HG02981 (cell line): ENCODE measurements around the gene SIM2.
"Not testable (repeated sequence)": the region's sequence is repeated elsewhere in the genome, so short reads cannot be mapped to it uniquely, and the experiment has no call there.

Experiments
- ATAC-seq: cut with Tn5 transposase; IDR thresholded peaks from one replicate; pipeline ENCODE4 v1.9.1; 2021; ENCODE audit warnings: mild to moderate bottlenecking, moderate library complexity; ENCODE audit not compliant: unreplicated experiment

The SIM2 gene, protein sequence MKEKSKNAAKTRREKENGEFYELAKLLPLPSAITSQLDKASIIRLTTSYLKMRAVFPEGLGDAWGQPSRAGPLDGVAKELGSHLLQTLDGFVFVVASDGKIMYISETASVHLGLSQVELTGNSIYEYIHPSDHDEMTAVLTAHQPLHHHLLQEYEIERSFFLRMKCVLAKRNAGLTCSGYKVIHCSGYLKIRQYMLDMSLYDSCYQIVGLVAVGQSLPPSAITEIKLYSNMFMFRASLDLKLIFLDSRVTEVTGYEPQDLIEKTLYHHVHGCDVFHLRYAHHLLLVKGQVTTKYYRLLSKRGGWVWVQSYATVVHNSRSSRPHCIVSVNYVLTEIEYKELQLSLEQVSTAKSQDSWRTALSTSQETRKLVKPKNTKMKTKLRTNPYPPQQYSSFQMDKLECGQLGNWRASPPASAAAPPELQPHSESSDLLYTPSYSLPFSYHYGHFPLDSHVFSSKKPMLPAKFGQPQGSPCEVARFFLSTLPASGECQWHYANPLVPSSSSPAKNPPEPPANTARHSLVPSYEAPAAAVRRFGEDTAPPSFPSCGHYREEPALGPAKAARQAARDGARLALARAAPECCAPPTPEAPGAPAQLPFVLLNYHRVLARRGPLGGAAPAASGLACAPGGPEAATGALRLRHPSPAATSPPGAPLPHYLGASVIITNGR

DNA sequence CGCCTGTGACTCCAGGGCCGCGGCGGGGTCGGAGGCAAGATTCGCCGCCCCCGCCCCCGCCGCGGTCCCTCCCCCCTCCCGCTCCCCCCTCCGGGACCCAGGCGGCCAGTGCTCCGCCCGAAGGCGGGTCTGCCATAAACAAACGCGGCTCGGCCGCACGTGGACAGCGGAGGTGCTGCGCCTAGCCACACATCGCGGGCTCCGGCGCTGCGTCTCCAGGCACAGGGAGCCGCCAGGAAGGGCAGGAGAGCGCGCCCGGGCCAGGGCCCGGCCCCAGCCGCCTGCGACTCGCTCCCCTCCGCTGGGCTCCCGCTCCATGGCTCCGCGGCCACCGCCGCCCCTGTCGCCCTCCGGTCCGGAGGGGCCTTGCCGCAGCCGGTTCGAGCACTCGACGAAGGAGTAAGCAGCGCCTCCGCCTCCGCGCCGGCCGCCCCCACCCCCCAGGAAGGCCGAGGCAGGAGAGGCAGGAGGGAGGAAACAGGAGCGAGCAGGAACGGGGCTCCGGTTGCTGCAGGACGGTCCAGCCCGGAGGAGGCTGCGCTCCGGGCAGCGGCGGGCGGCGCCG lies at the start of gene SIM2:
Gene SIM2, plus strand, starts transcription at position 135 of the 565 bp plus-strand sequence. CDS start 632 bp downstream, outside the sequence.
- no peak for ATAC-seq

DNA sequence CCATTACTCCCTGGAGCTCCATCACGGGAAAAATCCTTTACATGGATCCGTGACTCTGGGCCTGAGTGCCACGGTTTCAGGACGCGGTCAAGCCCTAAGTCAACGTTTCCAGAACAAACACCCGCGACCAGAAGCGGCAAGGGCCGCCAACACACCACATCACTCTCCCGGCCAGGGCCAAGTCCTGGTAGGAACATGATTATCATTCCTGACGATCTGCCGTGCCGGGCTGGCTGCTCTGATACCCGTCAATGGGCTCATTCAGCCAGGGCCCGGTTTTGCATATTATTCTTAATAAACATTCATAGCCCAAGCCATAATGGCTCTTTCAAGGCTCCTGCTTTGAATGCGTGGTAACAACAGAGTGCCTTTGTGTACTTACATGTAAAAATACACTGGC lies 44.6 kb upstream of the SIM2 start:
- no peak for ATAC-seq

DNA sequence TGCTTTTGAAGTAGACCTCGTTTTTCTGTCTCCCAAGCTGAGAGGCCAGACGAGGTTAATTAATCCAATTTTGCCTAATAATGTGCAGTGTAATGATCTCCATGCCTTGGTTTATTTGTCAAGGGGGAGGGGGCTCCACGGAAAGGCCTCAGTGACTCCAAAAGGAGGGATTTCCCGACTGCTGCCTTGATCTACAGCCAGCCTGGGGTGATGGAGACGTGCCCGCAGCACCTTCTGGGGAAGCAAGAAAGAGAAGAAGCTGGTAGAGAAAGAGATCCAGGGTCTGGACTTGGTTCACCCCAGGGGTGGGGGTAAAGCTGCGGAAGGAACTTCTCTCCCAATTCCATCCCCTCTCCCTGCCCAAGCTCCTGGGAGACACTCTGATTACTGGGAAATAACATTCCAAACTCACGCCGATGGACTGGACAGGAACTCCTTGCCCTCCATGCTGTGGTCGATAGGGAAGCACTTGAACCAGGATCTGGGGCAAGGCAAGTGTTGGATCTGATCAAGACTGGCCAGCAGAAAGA lies 44.1 kb upstream of the SIM2 start:
- ATAC-seq = no peak

DNA sequence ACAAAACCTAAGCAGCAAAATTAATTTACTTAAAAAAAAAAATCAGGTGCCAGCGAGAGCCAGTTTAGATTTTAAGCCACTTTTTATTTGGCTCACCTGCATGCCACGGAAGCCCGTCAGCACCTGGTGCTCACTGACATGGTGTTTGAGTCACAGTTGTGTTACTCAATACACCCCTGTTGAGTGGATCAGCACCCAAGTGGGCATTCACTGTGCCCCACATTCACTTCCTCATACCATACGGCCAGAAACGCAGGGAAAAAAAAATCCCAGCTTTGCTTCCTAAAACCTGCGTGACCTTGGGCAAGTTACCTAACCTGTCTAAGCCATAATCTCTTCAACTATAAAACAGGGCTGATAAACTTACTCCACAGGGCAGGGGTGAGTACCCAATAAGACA lies 42.8 kb upstream of the SIM2 start:
- no peak for ATAC-seq

DNA sequence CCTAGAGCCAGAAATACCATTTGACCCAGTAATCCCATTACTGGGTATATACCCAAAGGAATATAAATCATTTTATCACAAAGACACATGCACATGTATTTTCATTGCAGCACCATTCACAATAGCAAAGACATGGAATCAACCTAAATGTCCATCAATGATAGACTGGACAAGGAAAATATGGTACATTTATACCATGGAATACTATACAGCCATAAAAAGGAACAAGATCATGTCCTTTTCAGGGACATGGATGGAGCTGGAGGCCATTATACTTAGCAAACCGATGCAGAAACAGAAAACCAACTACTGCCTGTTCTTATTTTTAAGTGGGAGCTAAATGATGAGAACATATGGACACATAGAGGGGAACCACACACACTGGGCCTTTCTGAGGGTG lies 41.6 kb upstream of the SIM2 start:
- not testable (repeated sequence) for ATAC-seq

DNA sequence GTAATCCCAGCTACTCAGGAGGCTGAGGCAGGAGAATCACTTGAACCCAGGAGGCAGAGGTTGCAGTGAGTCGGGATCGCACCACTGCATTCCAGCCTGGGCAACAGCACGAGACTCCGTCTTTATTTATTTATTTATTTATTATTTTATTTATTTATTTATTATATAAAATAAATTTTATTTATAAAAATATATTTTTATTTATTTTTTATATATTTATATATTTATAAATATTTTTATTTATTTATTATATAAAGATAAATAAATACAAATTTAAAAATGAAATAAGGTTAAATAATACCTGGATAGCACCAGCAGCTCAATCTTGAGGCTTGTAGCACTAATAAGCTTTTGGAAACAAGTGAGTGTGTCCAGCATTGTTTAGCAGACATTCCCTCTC lies 40.9 kb upstream of the SIM2 start:
- ATAC-seq = no peak

DNA sequence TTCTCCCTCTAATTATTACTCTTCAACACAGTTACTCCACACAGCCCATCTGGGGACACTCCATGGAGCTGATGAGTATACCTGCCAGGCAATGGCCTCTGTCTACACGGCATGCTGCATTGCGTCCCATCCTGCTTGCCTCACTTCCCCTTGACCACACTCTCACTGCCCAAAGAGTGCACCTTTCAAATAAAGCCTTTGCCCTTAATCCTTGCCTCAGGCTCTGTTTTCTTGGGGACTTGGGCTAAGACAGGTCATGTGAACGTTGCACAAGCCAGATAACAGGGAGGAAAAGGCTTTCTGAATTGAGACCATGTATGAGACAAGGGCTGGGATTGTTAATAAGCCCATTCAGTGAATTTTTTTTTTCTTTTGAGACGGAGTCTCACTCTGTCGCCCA lies 40.0 kb upstream of the SIM2 start:
- no peak for ATAC-seq

DNA sequence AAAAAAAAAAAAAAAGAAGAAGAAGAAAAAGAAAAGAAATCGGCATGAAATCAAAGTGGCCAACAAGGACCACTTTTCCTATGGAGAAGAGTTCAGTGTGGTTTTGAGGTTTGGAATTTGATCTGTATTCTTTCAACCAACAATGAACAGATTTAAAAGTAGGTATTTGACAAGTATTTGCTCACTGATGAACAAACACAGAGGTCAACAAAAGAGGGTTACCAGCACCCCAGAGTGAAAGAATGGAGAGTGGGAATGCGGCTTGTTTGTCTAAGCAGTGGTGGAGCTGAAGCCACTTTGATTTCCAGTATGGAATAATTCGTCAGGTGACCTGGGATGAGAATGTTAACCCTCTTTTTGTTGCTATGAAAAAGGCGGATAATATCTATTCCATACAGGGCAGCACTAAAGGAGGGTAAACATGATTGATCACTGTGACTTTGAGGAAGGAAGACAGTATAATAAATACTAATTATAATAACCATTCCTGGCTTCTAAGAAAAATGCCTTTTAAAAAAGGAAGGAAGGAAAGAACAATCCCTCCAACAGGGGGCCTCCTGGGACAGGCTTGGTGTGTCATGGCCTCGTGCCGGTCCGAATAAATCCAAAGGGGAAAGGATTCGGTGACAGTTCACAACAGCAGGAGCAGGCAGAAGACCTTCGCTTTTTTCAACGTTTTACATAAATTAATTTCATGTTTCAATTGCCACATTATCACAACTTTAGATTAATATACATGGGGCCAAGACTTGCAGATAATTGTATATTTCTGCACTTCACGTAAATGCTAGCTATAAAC lies 37.2 kb upstream of the SIM2 start:
- ATAC-seq = no peak

DNA sequence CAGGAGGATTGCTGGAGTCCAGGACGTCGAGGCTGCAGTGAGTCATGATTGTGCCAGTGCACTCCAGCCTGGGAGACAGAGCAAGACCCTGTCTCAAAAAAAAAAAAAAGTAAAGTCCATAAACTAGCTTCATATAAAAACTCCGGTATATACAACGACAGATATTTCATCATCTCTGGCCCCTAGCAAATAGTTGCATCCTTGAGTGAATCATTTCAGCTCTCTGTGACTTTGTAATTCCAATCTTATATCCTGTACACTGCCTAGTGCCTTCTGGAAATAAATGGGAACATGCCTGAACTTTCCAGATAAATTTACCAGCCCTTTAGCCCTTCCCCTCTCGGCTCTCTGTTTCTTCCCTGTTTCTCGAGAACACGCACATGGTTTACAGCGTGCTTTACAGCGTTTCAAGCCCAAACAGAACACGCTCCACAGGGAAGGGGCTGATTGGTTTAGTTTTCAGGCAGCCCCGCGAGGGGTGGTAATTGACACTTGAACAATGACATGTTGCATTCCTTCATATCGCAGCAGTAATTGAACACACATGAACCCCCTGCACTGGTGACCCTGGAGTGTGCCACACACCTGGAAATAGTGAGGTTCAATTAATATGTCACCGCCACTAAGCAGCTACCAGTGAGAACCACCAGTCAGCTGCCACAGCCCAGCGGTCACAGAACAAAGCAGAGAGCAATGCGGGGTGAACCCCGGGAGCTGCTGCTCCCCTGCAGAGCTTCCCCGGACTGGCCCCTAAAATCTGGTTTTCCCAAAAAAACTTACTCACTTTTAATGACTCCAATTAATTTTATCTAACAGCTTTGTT lies 35.7 kb upstream of the SIM2 start:
- ATAC-seq = no peak

DNA sequence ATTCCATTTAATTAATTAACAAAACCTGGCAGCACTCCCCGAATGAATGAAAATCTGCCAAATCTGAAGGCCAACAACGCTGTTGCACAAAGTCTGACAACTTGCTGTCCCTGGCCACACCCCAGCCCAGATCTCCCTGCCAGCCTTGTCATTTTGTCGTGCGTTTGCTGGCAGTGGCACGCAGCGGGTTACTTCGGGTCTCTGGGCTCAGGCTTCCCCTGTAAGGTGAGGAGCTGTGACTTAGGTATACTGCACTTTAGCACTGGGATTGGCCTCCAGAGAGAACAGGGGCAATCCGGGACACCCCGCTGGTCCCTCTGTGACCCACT lies 34.3 kb upstream of the SIM2 start:
- no peak for ATAC-seq

DNA sequence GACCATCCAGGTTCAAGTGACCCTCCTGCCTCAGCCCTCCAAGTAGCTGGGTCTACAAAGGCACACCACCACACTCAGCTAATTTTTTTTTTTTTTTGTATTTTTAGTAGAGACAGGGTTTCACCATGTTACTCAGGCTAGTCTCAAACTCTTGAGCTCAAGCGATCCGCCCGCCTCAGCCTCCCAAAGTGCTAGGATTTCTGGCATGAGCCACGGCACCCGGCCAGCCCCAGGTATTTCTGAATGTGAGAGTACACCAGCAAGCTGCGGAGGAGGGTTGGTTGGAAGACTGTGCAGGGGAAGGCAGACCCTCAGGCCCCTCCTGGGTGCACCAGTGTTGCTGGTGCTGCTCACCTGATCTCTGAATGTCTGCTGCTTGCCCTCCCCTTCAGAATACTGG lies 33.1 kb upstream of the SIM2 start:
- ATAC-seq = no peak

DNA sequence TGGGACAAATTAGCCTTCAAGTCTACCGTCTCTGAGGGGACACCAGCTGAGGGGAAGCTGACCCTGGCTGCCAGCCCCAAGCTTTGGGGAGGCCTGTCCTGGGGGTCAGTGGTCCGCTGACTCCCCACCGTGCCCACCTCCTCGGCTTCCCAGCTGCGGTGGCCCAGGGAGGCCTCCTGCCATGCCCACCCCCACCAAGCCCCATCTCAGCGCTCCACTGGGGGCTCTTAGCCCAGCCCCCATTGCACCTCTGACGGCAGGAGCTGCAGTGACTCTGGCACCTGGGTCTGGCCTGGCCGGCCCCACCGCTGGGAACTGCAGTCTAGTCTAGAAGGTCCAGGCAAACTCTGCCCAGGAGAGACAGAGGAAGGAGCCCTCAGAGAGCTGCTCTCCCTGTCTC lies 30.2 kb upstream of the SIM2 start:
- ATAC-seq = no peak

DNA sequence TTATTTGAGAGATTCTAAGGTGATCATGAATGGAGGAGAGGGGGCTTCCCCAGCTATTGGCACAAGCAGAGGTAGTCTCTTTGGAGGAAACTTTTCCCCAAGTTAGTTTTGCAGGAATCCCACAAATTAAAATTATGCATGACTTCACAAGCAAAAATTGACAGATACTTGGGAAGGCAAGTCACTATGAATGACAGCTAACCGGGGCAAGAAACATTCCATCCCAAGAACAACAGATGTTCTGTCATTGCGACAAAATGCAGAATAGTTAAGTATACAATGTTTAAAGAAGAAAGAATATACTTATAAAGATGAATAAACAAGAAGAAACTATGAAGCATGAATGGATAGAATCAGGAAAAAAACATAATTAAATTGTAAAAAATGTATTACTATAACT lies 27.1 kb upstream of the SIM2 start:
- no peak for ATAC-seq

DNA sequence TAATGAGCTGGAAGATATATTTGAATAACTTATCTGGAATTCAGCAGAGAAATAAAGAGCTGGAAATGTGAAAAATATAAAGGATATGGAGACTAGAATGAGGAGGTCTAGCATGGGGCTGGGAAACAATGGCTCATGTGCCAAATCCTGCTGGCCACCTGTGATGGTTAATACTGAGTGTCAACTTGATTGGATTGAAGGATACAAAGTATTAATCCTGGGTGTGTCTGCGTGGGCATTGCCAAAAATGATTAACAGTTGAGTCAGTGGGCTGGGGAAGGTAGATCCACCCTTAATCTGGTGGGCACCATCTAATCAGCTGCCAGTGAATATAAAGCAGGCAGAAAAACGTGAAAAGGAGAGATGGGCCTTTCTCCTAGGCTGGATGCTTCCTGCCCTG lies 26.6 kb upstream of the SIM2 start:
- ATAC-seq = not testable (repeated sequence)

DNA sequence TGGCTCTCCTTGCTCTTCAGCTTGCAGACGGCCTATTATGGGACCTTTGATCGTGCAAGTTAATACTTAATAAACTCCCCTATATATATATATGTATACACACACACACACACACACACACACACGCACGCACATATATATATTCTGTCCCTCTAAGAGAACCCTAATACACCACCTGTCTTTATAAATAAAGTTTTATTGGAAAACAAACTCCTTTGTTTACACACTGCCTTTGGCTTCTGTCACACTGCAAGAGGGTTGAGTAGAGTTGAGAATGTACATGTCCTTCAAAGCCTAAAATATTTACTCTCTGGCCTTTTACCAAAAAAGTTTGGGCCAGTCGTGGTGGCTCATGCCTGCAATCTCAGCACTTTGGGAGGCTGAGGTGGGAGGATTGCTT lies 26.2 kb upstream of the SIM2 start:
- ATAC-seq = no peak

DNA sequence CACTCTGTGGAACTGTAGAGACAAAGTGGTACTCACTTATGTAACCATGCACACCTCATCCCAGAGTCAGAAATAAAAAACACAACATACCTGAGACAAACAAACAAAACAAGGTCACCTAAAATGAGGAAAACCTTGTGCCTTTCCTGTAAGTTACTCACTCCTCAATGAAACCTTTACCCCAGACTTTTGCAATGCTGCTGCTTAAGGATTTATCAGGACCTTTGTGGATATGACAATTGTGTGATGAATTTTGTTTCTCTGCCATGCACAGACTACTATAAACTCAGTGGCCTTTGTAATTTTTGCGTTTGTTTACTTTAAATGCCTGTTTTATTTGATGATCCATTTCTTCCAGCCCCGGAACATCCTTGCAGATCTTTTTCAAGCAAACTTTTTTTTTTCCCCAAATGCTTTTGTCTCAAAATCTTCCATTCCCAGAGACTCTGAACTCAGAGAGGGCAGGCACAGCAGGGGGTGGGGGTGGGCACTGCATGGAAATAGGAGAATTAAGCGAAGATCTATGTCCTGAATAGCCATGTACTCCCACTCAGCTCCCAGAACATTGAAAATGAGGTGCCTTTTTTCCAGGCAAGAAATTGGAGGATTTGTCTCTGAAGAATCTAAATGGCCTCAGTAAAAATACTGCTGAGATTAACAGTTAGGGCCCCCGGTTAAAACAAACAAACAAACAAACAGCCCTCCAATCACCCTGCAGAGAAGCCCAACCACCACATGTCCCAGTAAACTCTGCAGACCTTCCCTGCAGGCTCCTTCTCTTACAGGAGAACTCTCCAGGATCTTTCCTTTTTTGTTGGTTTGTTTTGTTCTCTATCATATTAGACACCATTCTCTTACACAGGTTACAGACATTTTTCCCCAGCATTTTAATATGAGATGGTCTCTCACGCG lies 22.6 kb upstream of the SIM2 start:
- ATAC-seq = no peak

DNA sequence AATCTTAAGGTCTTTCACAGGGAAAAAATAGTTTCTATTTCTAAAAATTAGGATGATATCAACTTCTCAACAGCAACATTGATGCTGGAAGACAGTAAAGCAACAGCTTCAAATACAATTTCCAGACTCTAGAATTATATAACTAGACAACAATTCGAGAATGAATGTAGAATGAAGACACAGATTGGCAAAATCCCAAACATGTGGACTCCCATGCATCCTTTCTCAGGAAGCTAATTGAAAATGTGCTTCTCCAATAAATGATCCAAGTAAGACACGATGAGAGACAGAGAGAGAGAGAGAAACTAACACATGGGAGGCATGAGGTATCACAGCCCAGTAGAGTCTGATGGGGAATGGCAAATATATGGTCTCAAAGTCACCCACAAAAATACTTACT lies 21.5 kb upstream of the SIM2 start:
- no peak for ATAC-seq

DNA sequence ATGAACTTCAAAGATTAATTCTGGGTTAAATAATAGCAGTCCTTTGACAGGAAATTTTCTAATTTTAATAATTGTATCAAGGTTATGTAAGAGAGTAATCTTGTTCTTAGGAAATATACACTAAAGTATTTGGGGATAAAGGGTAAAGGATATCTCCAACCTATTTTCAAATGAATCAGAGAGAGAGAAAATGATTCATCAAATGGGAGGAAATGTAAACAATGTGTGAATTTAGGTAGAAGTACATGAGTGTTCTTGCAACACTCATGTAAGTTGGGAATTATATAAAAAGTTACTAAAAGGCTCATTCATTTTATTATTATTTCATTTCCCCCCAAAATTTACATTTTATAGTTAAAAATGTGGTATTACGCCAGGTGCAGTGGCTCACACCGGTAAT lies 20.4 kb upstream of the SIM2 start:
- no peak for ATAC-seq

DNA sequence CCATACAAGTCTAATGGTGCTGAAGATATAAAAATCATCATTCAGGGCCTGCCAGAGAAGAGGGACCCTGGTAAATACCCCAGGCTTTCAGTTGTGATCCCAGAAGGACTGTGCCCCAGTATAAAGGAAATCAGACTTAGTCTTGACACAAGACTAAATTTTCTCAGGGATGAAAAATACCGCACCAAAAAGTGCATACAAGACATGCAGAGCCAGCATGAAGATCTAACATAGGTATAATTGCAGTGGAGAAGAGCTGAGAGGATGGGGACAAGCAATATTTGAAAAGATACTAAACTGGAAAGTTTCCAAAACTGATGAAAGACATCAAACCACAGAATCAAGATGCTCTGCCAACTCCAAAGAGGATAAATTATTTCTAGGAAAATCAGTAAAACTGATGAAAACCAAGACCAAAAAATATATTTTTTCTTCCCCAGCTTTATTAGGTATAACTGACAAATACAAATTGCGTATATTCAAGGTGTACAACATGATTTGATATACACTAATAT lies 17.7 kb upstream of the SIM2 start:
- no peak for ATAC-seq
